Endometrial microvascular endothelial cells (primary cell): ENCODE results near the gene PIGH. TPM values are rescaled to one million over a fixed set of nuclear protein-coding genes. Genes with fewer than 3 reads are reported as not detected.

Experiments used
- in situ Hi-C: cut with HindIII; loops from 2 replicates; pipeline ENCODE4 v1.10.0; 2017; ENCODE audit warnings: low sequenced_read_pairs, low pct_unique_long_range_greater_than_20kb; ENCODE audit errors: inconsistent ontology term
- total RNA-seq: library from RNA; depleted of rRNA; stranded (reverse); fragments of >200 nt; gene quantifications from one replicate; pipeline ENCODE4 v1.2.3, GENCODE V29; 2015; ENCODE audit errors: inconsistent ontology term

PIGH gene
- total RNA-seq, 1 donor from 2014 or later: 22.8 TPM

- in situ Hi-C loops: no loop called here
These were observed 21.9 kb downstream of the PIGH start for GRCh38 chr14:67577909-67578749.

GRCh38 chr14:67577181-67577808 lies 22.8 kb downstream of the PIGH start:
- in situ Hi-C loops: no loop called here

GRCh38 chr14:67576216-67576955 lies 23.7 kb downstream of the PIGH start:
- in situ Hi-C loops: no loop called here

- in situ Hi-C loops: no loop called here
These were observed 24.4 kb downstream of the PIGH start for GRCh38 chr14:67575684-67576083.

GRCh38 chr14:67574806-67575205 lies 25.3 kb downstream of the PIGH start:
- in situ Hi-C loops: no loop called here

- in situ Hi-C loops: no loop called here
These were observed 25.9 kb downstream of the PIGH start for GRCh38 chr14:67574156-67574555.

GRCh38 chr14:67573228-67574010 lies 26.6 kb downstream of the PIGH start:
- in situ Hi-C loops: no loop called here

- in situ Hi-C loops: no loop called here
These were observed 27.5 kb downstream of the PIGH start for GRCh38 chr14:67572608-67573007.

- in situ Hi-C loops: no loop called here
These were observed 28.1 kb downstream of the PIGH start for GRCh38 chr14:67571991-67572323.

GRCh38 chr14:67571275-67571990 lies 28.6 kb downstream of the PIGH start:
- in situ Hi-C loops: no loop called here

GRCh38 chr14:67570453-67570852 lies 29.6 kb downstream of the PIGH start:
- in situ Hi-C loops: no loop called here

- in situ Hi-C loops: no loop called here
These were observed 30.3 kb downstream of the PIGH start for GRCh38 chr14:67569651-67570290.

- in situ Hi-C loops: no loop called here
These were observed 30.9 kb downstream of the PIGH start for GRCh38 chr14:67569011-67569650.

- in situ Hi-C loops: no loop called here
These were observed 32.4 kb downstream of the PIGH start for GRCh38 chr14:67567654-67568053.

GRCh38 chr14:67566908-67567307 lies 33.2 kb downstream of the PIGH start:
- in situ Hi-C loops: no loop called here

GRCh38 chr14:67564236-67564635 lies 35.8 kb downstream of the PIGH start:
- in situ Hi-C loops: no loop called here

GRCh38 chr14:67562776-67563150 lies 37.3 kb downstream of the PIGH start:
- in situ Hi-C loops: no loop called here
